Measurements from ENCODE around the gene BEND6. TPM values are rescaled to one million over a fixed set of nuclear protein-coding genes. Genes with fewer than 3 reads are reported as not detected.
A peak's percentile ranks its signal among the peaks of the same experiment; 100 is the strongest.

The BEND6 gene
- total and polyA plus RNA-seq, 2 of the 13 experiments (the other 11 are each of a cell fraction or from before 2014, with no cell fraction given): 0.20 to 0.21 TPM

- peak; percentile 97 for TF ChIP-seq ARID3A (IDR thresholded peaks at IDR 0.05; ENCODE audit: low read depth, low read length)
- TF ChIP-seq STAG1 (CRISPR knock-in tag; IDR thresholded peaks at IDR 0.05): peak; percentile 49
- TF ChIP-seq KLF6 (CRISPR knock-in tag; IDR thresholded peaks at IDR 0.05): no peak
- TF ChIP-seq MIXL1 (CRISPR knock-in tag; IDR thresholded peaks at IDR 0.05): peak; percentile 62; the same call in 1 of the 2 replicates
These were observed 66.3 kb downstream of the BEND6 start (continued) for GRCh38 chr6:57021086-57021720.

GRCh38 chr6:57024321-57024720, 69.4 kb downstream of the BEND6 start:
- Histone ChIP-seq H3K9ac (ENCODE audit: insufficient read depth, low read depth, low read length) (no peak overlapping the region), H3K36me3 (replicated peaks in 1 of 2; ENCODE audit: control insufficient read depth in 1 of 2, insufficient read depth in 2 of 2, low read length in 2 of 2) (no peaks in the 10 kb centered on the region), H3K4me3 (replicated peaks in 1 of 3; ENCODE audit: insufficient read depth in 1 of 3, low read depth in 2 of 3, low read length in 3 of 3) (no peak overlapping the region), H4K20me1 (ENCODE audit: insufficient read depth, low read length) (no peaks in the 10 kb centered on the region), H3K9me3 (ENCODE audit: low read length) (peaks cover 8% of the 10 kb centered on the region), H3K4me1 (ENCODE audit: insufficient read depth, low read length) (0 out of 2 replicates have a peak, but pooled peaks cover 3% of the 10 kb centered on the region), H3K79me2 (ENCODE audit: insufficient read depth, low read length) (no peaks in the 10 kb centered on the region), H3K4me2 (ENCODE audit: low read depth, low read length) (no peak overlapping the region), H3K27ac (ENCODE audit: extremely low read length, insufficient read depth, low read length) (no peak overlapping the region), H3K27me3 (ENCODE audit: control insufficient read depth in 1 of 2, insufficient read depth in 2 of 2, low read length in 2 of 2) (no peaks in the 10 kb centered on the region), H2AFZ (ENCODE audit: low read length) (no peak overlapping the region)
- POLR2A ChIA-PET: no interaction called here
- no peak for FAIRE-seq
- DNase-seq (ENCODE audit: low spot score): no peak
- no peak for ATAC-seq
- 31% methylated on average over 2 of the region's 2 CpGs for WGBS (ENCODE audit: low lambda C conversion rate)
- in situ Hi-C loops (cut with HindIII; ENCODE audit: extremely low pct_ligation_motif_present, low pct_unique_long_range_greater_than_20kb) (no loop called here), intact Hi-C loops (cut with micrococcal nuclease; ENCODE audit: unreplicated experiment) (loop anchor here (10.0 kb wide), 1 partner anchor 290 kb away; the partner anchor contains the start of gene PRIM2)
- BruUV-seq (replicated peaks): no TSS peak
- CTCF ChIA-PET (ENCODE audit: low intra/inter-chr PET ratio, low total read pairs): interaction anchor here (1.2 kb wide), 1 partner anchor 120 kb away, joined by 3 read pairs; no protein-coding TSS in a partner anchor
- TF ChIP-seq SAFB2 (CRISPR knock-in tag; IDR thresholded peaks at IDR 0.05; ENCODE audit: borderline replicate concordance, low read depth) (no peak), XBP1 (CRISPR knock-in tag; IDR thresholded peaks at IDR 0.05) (no peak), IRF2 (CRISPR knock-in tag; IDR thresholded peaks at IDR 0.05) (no peak), KDM6A (CRISPR knock-in tag; IDR thresholded peaks at IDR 0.05; ENCODE audit: low read depth) (no peak), ZNF782 (CRISPR knock-in tag; IDR thresholded peaks at IDR 0.05; ENCODE audit: borderline replicate concordance) (no peak), THAP8 (CRISPR knock-in tag; IDR thresholded peaks at IDR 0.05; ENCODE audit: borderline replicate concordance) (no peak), SOX13 (IDR thresholded peaks at IDR 0.05) (no peak), SOX13 (CRISPR knock-in tag; conservative IDR thresholded peaks at IDR 0.05 in 1 of 2, IDR thresholded peaks at IDR 0.05 in 1 of 2) (no peak), UBTF (CRISPR knock-in tag; IDR thresholded peaks at IDR 0.05) (no peak), CCAR2 (optimal IDR thresholded peaks at IDR 0.05; ENCODE audit: low read depth, low read length) (no peak), FIP1L1 (IDR thresholded peaks at IDR 0.05; ENCODE audit: borderline replicate concordance, insufficient read depth, low read depth, low read length) (no peak), DPF2 (CRISPR knock-in tag; IDR thresholded peaks at IDR 0.05; ENCODE audit: borderline replicate concordance, low read depth) (no peak), ZBTB46 (CRISPR knock-in tag; IDR thresholded peaks at IDR 0.05; ENCODE audit: borderline replicate concordance) (no peak)
